Stomach smooth muscle (tissue), 2 donors: ENCODE measurements around the gene GRB2.
"Not testable (repeated sequence)": the region's sequence is repeated elsewhere in the genome, so short reads cannot be mapped to it uniquely, and the experiment has no call there.

Experiments used
- H3K27ac ChIP-seq: one replicate; pipeline ENCODE4 v1.7.0; 2013; ENCODE audit warnings: mild to moderate bottlenecking, low read length, inconsistent platforms
- H3K27me3 ChIP-seq, 2 donors: one replicate each; pipeline ENCODE4 v1.7.0; 2013; ENCODE audit warnings: low read length in 2 of 2; ENCODE audit not compliant: insufficient read depth in 2 of 2, control insufficient read depth in 1 of 2
- H3K36me3 ChIP-seq, 2 donors: one replicate each; pipeline ENCODE4 v1.7.0; 2013; ENCODE audit warnings: low read length in 2 of 2; ENCODE audit not compliant: control insufficient read depth in 2 of 2, insufficient read depth in 2 of 2
- H3K4me1 ChIP-seq: one replicate; pipeline ENCODE4 v1.7.0; 2013; ENCODE audit warnings: low read length; ENCODE audit not compliant: control insufficient read depth, insufficient read depth
- H3K4me3 ChIP-seq, 2 donors: one replicate each; pipeline ENCODE4 v1.7.0; 2013; ENCODE audit warnings: low read length in 2 of 2
- H3K9ac ChIP-seq, 2 donors: one replicate each; pipeline ENCODE4 v1.7.0; 2013; ENCODE audit warnings: low read length in 2 of 2, mild to moderate bottlenecking in 1 of 2
- H3K9me3 ChIP-seq, 2 donors: one replicate each; pipeline ENCODE4 v1.7.0; 2013; ENCODE audit warnings: low read length in 2 of 2; ENCODE audit not compliant: control insufficient read depth in 2 of 2
- donor health status: healthy.
- donor health status: Pancreatic carcinoma.

Gene GRB2

DNA sequence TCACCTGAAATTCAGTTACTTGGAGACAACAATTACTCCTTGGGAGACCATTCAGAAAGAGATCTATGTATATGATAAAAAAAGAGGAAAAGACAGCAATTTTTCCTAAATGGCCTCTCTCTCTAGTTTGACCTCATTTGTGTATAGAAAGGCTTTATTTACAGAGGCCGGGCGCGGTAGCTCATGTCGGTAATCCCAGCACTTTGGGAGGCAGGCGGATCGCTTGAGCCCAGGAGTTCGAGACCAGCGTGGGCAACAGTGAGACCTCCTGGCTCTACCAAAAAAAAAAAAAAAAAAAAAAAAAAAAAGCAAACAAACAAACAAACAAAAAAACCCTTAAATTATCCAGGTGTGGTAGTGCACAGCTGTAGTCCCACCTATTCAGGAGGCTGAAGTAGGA is 20.7 kb downstream of the GRB2 start:
- no peaks in the 10 kb centered on the region for H3K4me1 ChIP-seq
- no peak overlapping the region for H3K9ac ChIP-seq
- no peaks in the 10 kb centered on the region for H3K27me3 ChIP-seq
- peaks cover 0 to 2% of the 10 kb centered on the region in 2 donors for H3K36me3 ChIP-seq
- no peaks in the 10 kb centered on the region for H3K9me3 ChIP-seq
- no peak overlapping the region for H3K4me3 ChIP-seq
- no peak overlapping the region for H3K27ac ChIP-seq

DNA sequence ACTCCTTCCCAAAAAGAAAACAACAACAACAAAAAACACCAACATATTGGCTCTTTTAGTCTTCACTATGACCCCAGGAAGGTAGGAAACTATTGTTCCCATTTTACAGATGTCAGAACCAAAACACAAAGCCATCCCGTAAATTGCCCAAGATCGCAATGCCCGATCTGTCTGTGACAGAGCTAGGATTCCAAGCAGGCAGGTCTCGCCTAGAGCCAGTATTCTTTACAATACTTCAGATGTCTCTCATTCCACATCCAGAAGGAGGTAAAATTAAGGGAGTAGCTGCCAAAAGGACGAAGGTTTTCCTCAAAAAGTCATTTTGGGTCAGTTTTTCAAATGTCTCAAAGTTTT is 21.7 kb downstream of the GRB2 start:
- Histone ChIP-seq H3K27me3 (no peaks in the 10 kb centered on the region), H3K4me1 (no peaks in the 10 kb centered on the region), H3K36me3 (peaks cover 0 to 2% of the 10 kb centered on the region in 2 donors), H3K9me3 (no peaks in the 10 kb centered on the region), H3K4me3 (no peak overlapping the region), H3K9ac (no peak overlapping the region), H3K27ac (no peak overlapping the region)

DNA sequence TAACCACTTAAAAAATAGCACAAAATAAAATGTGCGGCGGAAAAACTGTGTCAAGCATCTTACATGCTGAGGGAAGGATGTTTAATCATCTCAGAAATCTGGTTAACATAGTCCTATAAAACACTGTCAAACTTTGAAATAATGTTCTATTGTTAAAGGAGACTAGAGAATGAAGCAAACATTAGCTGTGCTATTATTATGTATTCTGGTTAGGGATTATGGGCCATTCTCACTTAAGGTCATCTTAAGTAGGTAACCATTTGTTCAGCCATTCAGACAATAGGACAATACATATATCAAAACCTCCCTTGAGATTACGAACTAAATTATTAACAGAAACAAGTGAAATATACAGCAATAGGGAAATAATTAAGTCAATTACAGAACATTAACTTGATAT is 24.7 kb downstream of the GRB2 start:
- Histone ChIP-seq H3K36me3 (no peaks in the 10 kb centered on the region), H3K4me3 (no peak overlapping the region), H3K9ac (no peak overlapping the region), H3K27ac (no peak overlapping the region), H3K4me1 (no peaks in the 10 kb centered on the region), H3K9me3 (no peaks in the 10 kb centered on the region), H3K27me3 (no peaks in the 10 kb centered on the region)

DNA sequence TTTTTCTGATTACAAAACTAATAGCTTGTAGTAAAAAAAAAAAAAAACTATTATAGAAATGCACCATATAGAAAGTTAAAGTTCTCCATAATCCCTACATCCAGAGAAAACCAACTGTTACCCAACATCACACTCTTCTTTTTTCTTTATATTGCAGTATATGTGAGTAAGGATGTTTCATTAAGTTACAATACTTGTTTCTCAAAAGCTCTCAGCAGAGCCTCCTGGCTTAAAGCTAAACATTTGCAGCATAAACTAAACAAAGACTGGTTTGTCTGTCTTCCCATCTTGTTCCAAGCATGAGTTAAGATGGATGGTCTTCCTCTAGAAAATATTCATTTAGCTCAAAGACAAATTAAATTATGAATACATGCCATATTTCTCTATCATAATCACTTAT is 25.2 kb downstream of the GRB2 start:
- no peak overlapping the region for H3K27ac ChIP-seq
- no peaks in the 10 kb centered on the region for H3K27me3 ChIP-seq
- H3K4me3 ChIP-seq, result no peak overlapping the region
- H3K9ac ChIP-seq, result no peak overlapping the region
- H3K36me3 ChIP-seq, result no peaks in the 10 kb centered on the region
- no peaks in the 10 kb centered on the region for H3K4me1 ChIP-seq
- H3K9me3 ChIP-seq, result no peaks in the 10 kb centered on the region

DNA sequence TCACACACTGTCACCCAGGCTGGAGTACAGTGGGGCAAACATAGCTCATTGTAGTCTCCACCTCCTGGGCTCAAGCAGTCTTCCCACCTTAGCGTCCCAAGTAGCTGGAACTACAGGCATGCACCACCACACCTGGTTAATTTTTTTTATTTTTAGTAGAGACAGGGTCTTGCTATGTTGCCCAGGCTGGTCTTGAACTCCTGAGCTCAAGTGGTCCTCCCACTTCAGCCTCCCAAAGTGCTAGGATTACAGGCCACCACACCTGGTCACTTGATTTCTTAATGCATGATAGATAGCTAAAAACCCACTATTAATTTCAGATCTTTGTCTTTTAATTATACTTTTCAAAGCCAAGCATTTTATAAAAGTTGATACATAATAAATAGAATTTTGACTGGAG is 26.1 kb downstream of the GRB2 start:
- not testable (repeated sequence) for H3K4me3 ChIP-seq, H3K27ac ChIP-seq, H3K4me1 ChIP-seq, H3K9ac ChIP-seq, H3K36me3 ChIP-seq, H3K9me3 ChIP-seq, H3K27me3 ChIP-seq

DNA sequence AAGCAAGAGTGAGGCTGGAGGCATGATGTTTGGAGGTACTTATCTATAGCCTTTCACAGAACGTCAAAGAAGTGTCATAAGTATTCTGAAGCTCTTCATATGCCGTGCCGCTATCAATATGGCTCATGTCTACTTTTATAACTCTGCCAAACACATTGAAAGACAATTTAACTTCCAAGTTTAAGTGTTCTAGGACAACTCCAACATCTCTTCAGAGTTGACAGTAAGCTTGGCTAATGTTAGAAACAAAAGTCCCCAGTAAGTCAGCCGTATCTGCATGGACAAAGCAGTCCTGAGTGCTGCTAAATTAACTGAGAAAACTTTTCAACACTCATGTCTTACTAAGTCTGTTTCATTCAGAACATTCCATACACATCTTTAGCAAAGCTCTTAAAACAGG is 32.2 kb downstream of the GRB2 start:
- H3K9me3 ChIP-seq, result no peaks in the 10 kb centered on the region
- no peak overlapping the region for H3K4me3 ChIP-seq
- H3K27ac ChIP-seq, result no peak overlapping the region
- no peaks in the 10 kb centered on the region for H3K27me3 ChIP-seq
- peaks cover 0 to 3% of the 10 kb centered on the region in 2 donors for H3K36me3 ChIP-seq
- peaks cover 9% of the 10 kb centered on the region for H3K4me1 ChIP-seq
- no peak overlapping the region for H3K9ac ChIP-seq

DNA sequence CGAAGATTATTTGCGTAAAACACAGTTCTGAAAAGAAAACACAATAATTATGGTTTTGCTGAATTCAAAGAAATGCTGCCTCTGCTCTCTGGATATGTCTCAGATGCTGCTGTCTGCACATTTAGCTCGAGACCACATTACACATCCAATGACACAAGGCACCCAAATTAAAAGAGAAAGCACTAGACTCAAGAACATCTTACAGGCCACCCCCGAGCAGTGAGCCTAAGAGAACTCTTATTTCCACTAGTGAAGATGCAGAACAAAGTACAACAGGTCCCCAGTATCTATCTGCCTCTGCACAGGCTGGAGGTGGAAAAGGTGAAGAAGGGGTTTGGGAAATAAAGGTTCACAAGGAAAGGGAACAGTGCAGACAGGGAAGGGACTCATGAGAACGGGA is 33.5 kb downstream of the GRB2 start:
- H3K36me3 ChIP-seq, result peaks cover 0 to 3% of the 10 kb centered on the region in 2 donors
- no peaks in the 10 kb centered on the region for H3K9me3 ChIP-seq
- H3K9ac ChIP-seq, result no peak overlapping the region
- no peak overlapping the region for H3K4me3 ChIP-seq
- H3K27me3 ChIP-seq, result no peaks in the 10 kb centered on the region
- H3K27ac ChIP-seq, result no peak overlapping the region
- peaks cover 9% of the 10 kb centered on the region for H3K4me1 ChIP-seq

DNA sequence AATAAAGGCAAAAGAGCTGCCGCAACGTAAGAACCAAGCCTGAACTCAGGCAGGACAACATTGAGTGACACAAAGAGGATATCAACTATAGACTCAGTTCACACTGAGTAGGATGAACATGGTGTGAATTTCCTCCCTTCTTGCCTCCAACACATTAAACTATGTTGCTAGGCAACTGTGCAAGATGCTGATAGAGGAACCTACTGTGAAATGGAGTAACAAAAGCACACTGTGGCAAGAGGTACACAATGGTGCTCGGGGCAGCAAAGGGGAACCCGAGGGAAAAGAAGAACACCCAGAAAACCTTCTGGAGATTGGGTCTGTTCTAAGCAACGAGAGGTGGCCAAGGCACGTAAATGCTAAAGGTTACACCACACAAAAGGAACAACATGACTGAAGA is 34.1 kb downstream of the GRB2 start:
- Histone ChIP-seq H3K36me3 (peaks cover 0 to 3% of the 10 kb centered on the region in 2 donors), H3K4me1 (peaks cover 9% of the 10 kb centered on the region)

DNA sequence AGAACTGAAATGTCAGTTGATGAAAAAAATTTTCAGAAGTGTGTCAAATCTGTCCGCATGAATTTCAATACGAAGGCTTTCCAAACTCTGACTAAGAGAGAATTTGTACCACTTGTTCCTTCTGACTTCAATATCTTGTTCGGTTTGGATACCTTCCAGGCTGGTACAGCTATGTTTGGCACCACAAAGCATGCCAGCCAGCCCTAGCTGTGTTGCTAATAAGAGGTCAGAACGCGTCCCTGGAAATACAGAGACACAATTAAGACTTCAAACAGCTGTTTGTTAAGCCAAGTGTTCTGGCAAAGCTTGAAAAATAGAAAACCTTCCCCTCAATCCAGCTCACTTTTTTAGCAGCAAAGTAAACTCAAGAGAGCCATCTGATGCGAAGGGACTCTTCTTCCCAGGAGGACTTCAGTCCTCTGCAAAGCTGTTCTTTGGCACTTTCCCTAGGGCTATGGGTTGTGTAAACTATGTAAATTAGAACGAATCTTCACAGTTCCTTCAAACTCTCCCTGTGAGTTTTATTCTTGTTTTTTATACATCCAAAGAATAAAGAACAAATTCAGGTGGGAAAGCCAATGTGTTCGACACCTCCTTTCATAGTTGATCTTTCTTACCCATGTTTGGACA is 35.1 kb downstream of the GRB2 start:
- H3K27me3 ChIP-seq, result no peaks in the 10 kb centered on the region
- H3K9me3 ChIP-seq, result no peaks in the 10 kb centered on the region
- H3K9ac ChIP-seq, result no peak overlapping the region
- H3K4me3 ChIP-seq, result peak overlapping the region in 1 of 2 donors; percentile 44
- peak overlapping the region; percentile 46 for H3K27ac ChIP-seq
- peaks cover 9% of the 10 kb centered on the region for H3K4me1 ChIP-seq
- H3K36me3 ChIP-seq, result peaks cover 0 to 3% of the 10 kb centered on the region in 2 donors

More for the DNA sequence above, 34.1 kb downstream of the GRB2 start:
- Histone ChIP-seq H3K9ac (no peak overlapping the region), H3K9me3 (no peaks in the 10 kb centered on the region), H3K27ac (no peak overlapping the region), H3K27me3 (no peaks in the 10 kb centered on the region), H3K4me3 (no peak overlapping the region)

DNA sequence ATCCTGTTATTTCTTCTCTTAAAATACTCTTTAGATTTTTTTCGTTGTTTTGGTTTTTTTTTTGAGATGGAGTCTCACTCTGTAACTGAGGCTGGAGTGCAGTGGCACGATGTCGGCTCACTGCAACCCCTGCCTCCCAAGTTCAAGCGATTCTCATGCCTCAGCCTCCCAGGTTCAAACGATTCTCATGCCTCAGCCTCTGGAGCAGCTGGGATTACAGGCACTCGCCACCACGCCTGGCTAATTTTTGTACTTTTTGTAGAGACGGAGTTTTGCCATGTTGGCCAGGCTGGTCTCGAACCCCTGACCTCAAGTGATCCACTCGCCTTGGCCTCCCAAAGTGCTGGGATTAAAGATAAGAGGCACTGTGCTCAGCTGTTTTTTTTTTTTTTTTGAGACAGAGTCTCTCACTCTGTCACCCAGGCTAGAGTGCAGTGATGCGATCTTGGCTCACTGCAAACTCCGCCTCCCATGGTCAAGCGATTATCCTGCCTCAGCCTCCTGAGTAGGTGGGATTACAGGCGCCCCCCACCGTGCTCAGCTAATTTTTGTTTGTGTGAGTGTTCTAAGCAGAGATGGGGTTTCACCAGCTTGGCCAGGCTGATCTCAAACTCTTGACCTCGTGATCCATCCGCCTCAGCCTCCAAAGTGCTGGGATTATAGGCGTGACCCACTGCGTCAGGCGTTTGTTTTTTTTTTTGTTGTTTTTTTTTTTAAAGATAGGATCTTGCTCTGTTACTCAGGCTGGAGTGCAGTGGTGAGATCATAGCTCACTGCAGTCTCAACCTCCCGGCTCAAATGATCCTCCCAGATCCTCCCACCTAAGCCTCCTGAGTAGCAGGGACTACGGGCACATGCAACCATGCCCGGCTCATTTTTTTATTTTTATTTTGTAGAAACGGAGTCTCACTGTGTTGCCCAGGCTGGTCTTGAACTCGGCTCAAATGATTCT is 37.4 kb downstream of the GRB2 start:
- H3K27ac ChIP-seq, H3K4me1 ChIP-seq, H3K9ac ChIP-seq, H3K27me3 ChIP-seq, H3K36me3 ChIP-seq, H3K4me3 ChIP-seq, H3K9me3 ChIP-seq: not testable (repeated sequence)

DNA sequence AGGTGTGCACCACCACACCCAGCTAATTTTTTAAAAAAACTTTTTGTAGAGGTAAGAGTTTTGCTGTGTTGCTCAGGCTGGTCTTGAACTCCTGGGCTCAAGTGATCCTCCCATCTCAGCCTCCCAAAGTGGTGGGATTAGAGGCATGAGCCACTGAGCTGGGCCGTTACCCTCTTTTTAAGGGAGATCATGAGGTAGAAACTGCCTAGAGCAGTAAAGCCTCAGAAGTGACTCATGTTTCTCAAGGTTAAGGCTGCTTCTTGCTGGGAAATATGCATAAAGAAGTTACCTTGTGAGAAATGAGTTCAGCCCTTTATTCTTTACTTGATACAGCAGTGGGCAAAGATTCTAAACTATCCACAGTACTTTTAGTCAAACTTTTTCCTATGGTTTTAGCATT is 38.2 kb downstream of the GRB2 start:
- Histone ChIP-seq H3K36me3 (no peaks in the 10 kb centered on the region), H3K9ac (no peak overlapping the region), H3K27me3 (no peaks in the 10 kb centered on the region), H3K9me3 (no peaks in the 10 kb centered on the region), H3K27ac (no peak overlapping the region), H3K4me3 (no peak overlapping the region), H3K4me1 (peaks cover 9% of the 10 kb centered on the region)
